HEK293 (cell line): ENCODE results near the gene HEPHL1.

Experiments
- FEZF1 ChIP-seq: fragments of 450-650 bp; formaldehyde crosslinking; IDR thresholded peaks from 2 replicates; pipeline ENCODE4 v1.5.1; 2016; ENCODE audit warnings: missing biosample characterization, missing genetic modification characterization
- MEIS1 ChIP-seq: sonication (generic); formaldehyde crosslinking; IDR thresholded peaks from 2 replicates; pipeline ENCODE4 v1.8.1; 2022; ENCODE audit warnings: missing genetic modification reagents, mild to moderate bottlenecking, borderline replicate concordance
- ZBTB17 ChIP-seq: fragments of 450-650 bp; formaldehyde crosslinking; IDR thresholded peaks from 2 replicates; pipeline ENCODE4 v1.5.1; 2016; ENCODE audit warnings: missing biosample characterization, missing genetic modification characterization
- ZBTB21 ChIP-seq: fragments of 450-650 bp; formaldehyde crosslinking; IDR thresholded peaks from 2 replicates; pipeline ENCODE4 v1.5.1; 2017; ENCODE audit warnings: missing biosample characterization, missing genetic modification characterization
- ZFP37 ChIP-seq: fragments of 450-650 bp; formaldehyde crosslinking; IDR thresholded peaks from 2 replicates; pipeline ENCODE4 v1.5.1; 2016; ENCODE audit warnings: missing biosample characterization, missing genetic modification characterization
- ZIC2 ChIP-seq: fragments of 450-650 bp; formaldehyde crosslinking; IDR thresholded peaks from 2 replicates; pipeline ENCODE4 v1.5.1; 2016; ENCODE audit warnings: missing biosample characterization, missing genetic modification characterization
- ZNF10 ChIP-seq: fragments of 450-650 bp; formaldehyde crosslinking; IDR thresholded peaks from 2 replicates; pipeline ENCODE4 v1.5.1; 2017; ENCODE audit warnings: missing biosample characterization, missing genetic modification characterization
- ZNF202 ChIP-seq: fragments of 450-650 bp; formaldehyde crosslinking; IDR thresholded peaks from 2 replicates; pipeline ENCODE4 v1.5.1; 2016; ENCODE audit warnings: missing biosample characterization, missing genetic modification characterization, borderline replicate concordance
- ZNF239 ChIP-seq: fragments of 450-650 bp; formaldehyde crosslinking; IDR thresholded peaks from 2 replicates; pipeline ENCODE4 v1.5.1; 2016; ENCODE audit warnings: missing biosample characterization, missing genetic modification characterization
- ZNF350 ChIP-seq: fragments of 450-650 bp; formaldehyde crosslinking; IDR thresholded peaks from 2 replicates; pipeline ENCODE4 v1.5.0; 2017; ENCODE audit warnings: missing biosample characterization, mild to moderate bottlenecking, missing genetic modification characterization
- ZNF366 ChIP-seq: fragments of 450-650 bp; formaldehyde crosslinking; conservative IDR thresholded peaks from 2 replicates; pipeline ENCODE4 v1.5.1; 2016; ENCODE audit warnings: missing biosample characterization, missing genetic modification characterization
- ZNF510 ChIP-seq: fragments of 450-650 bp; formaldehyde crosslinking; IDR thresholded peaks from 2 replicates; pipeline ENCODE4 v1.5.1; 2018; ENCODE audit warnings: mild to moderate bottlenecking, missing genetic modification characterization, missing biosample characterization; ENCODE audit not compliant: insufficient replicate concordance
- ZNF558 ChIP-seq: fragments of 450-650 bp; formaldehyde crosslinking; IDR thresholded peaks from 2 replicates; pipeline ENCODE4 v1.5.1; 2016; ENCODE audit warnings: missing biosample characterization, missing genetic modification characterization
- ZNF596 ChIP-seq: fragments of 450-650 bp; IDR thresholded peaks from 2 replicates; pipeline ENCODE4 v1.5.0; 2018; ENCODE audit warnings: missing biosample characterization, mild to moderate bottlenecking, missing genetic modification characterization, moderate library complexity
- ZNF623 ChIP-seq: fragments of 450-650 bp; formaldehyde crosslinking; IDR thresholded peaks from 2 replicates; pipeline ENCODE4 v1.5.1; 2016; ENCODE audit warnings: missing biosample characterization, missing genetic modification characterization
- ZNF626 ChIP-seq: fragments of 450-650 bp; sonication (Bioruptor Pico); formaldehyde crosslinking; IDR thresholded peaks from 2 replicates; pipeline ENCODE4 v1.5.1; 2018; ENCODE audit warnings: missing biosample characterization, missing genetic modification characterization, inconsistent platforms
- ZNF629 ChIP-seq: fragments of 450-650 bp; formaldehyde crosslinking; IDR thresholded peaks from 2 replicates; pipeline ENCODE4 v1.5.1; 2017; ENCODE audit warnings: missing biosample characterization, missing genetic modification characterization
- ZNF654 ChIP-seq: fragments of 450-650 bp; formaldehyde crosslinking; IDR thresholded peaks from 2 replicates; pipeline ENCODE4 v1.5.1; 2016; ENCODE audit warnings: low read depth, missing biosample characterization, missing genetic modification characterization
- ZNF747 ChIP-seq: fragments of 450-650 bp; formaldehyde crosslinking; IDR thresholded peaks from 2 replicates; pipeline ENCODE4 v1.5.1; 2016; ENCODE audit warnings: missing biosample characterization, missing genetic modification characterization
- TF ChIP-seq, protein P1 (sequence below): fragments of 450-650 bp; formaldehyde crosslinking; IDR thresholded peaks from 2 replicates; pipeline ENCODE4 v1.5.1; 2016; ENCODE audit warnings: missing biosample characterization, missing genetic modification characterization
- TF ChIP-seq, protein P2 (sequence below): fragments of 450-650 bp; formaldehyde crosslinking; IDR thresholded peaks from 2 replicates; pipeline ENCODE4 v1.5.1; 2016; ENCODE audit warnings: missing biosample characterization, missing genetic modification characterization
- TF ChIP-seq, protein P3 (sequence below): fragments of 450-650 bp; formaldehyde crosslinking; IDR thresholded peaks from 2 replicates; pipeline ENCODE4 v1.5.1; 2016; ENCODE audit warnings: missing biosample characterization, missing genetic modification characterization
- TF ChIP-seq, protein P4 (sequence below): fragments of 450-650 bp; formaldehyde crosslinking; IDR thresholded peaks from 2 replicates; pipeline ENCODE4 v1.5.1; 2016; ENCODE audit warnings: missing biosample characterization, missing genetic modification characterization
- TF ChIP-seq, protein P5 (sequence below): fragments of 450-650 bp; formaldehyde crosslinking; optimal IDR thresholded peaks from 2 replicates; pipeline ENCODE3; 2016; ENCODE audit warnings: missing biosample characterization, mild to moderate bottlenecking, missing genetic modification characterization
- TF ChIP-seq, protein P6 (sequence below): fragments of 450-650 bp; formaldehyde crosslinking; IDR thresholded peaks from 2 replicates; pipeline ENCODE4 v1.5.1; 2016; ENCODE audit warnings: missing biosample characterization, missing genetic modification characterization
- TF ChIP-seq, protein P7 (sequence below): fragments of 450-650 bp; formaldehyde crosslinking; IDR thresholded peaks from 2 replicates; pipeline ENCODE4 v1.5.1; 2017; ENCODE audit warnings: missing biosample characterization, missing genetic modification characterization

The HEPHL1 gene

DNA sequence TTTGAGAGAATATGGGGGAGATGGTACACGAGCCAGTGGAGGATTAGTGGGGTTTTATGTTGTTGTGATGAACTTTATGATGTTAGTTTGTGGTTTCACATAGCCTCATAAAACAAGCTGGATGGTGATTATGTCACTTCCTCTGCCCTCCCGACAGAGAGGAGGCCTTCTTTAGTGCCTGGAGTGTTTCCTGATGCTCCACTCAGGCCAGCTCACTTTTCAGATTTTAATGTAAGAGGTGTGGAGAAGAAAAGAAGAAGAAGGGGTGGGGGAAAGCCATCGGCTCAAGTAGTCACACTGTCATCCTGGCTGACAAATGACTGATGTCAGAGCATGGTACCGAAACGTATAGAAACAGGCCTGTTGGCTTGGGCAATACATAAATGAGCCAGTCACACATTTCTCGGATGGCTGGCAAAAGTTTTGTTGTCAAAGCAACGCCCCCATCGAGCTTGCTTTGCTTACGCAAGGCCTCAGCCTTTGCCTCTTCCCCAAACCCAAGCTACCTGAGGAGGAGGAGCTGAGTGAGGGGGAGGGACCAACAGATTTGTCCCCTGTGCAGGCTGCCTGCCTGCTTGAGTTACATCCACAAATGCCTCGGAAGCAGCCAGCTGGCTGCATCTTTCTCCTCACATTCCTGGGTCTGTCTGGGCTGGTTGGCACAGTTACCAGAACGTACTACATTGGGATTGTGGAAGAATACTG is at the start of gene HEPHL1 (continued):
- TF ChIP-seq, protein P1, sequence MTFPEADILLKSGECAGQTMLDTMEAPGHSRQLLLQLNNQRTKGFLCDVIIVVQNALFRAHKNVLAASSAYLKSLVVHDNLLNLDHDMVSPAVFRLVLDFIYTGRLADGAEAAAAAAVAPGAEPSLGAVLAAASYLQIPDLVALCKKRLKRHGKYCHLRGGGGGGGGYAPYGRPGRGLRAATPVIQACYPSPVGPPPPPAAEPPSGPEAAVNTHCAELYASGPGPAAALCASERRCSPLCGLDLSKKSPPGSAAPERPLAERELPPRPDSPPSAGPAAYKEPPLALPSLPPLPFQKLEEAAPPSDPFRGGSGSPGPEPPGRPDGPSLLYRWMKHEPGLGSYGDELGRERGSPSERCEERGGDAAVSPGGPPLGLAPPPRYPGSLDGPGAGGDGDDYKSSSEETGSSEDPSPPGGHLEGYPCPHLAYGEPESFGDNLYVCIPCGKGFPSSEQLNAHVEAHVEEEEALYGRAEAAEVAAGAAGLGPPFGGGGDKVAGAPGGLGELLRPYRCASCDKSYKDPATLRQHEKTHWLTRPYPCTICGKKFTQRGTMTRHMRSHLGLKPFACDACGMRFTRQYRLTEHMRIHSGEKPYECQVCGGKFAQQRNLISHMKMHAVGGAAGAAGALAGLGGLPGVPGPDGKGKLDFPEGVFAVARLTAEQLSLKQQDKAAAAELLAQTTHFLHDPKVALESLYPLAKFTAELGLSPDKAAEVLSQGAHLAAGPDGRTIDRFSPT, result no peak
- no peak for TF ChIP-seq ZIC2 (tag by site-specific recombination)
- TF ChIP-seq ZNF239 (tag by site-specific recombination), result no peak
- TF ChIP-seq ZNF654 (tag by site-specific recombination), result no peak
- no peak for TF ChIP-seq ZNF623 (tag by site-specific recombination)
- peak; percentile 44; the same call in 1 of the 2 replicates for TF ChIP-seq ZNF366 (tag by site-specific recombination)
- no peak for TF ChIP-seq ZNF202 (tag by site-specific recombination)
- TF ChIP-seq ZNF350 (tag by site-specific recombination), result 0 out of 2 replicates have a peak, but pooled peaks have one; percentile 22
- no peak for TF ChIP-seq ZNF626
- TF ChIP-seq, protein P2, sequence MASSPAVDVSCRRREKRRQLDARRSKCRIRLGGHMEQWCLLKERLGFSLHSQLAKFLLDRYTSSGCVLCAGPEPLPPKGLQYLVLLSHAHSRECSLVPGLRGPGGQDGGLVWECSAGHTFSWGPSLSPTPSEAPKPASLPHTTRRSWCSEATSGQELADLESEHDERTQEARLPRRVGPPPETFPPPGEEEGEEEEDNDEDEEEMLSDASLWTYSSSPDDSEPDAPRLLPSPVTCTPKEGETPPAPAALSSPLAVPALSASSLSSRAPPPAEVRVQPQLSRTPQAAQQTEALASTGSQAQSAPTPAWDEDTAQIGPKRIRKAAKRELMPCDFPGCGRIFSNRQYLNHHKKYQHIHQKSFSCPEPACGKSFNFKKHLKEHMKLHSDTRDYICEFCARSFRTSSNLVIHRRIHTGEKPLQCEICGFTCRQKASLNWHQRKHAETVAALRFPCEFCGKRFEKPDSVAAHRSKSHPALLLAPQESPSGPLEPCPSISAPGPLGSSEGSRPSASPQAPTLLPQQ (tag by site-specific recombination), result peak; percentile 54; the same call in 1 of the 2 replicates
- no peak for TF ChIP-seq ZNF558 (tag by site-specific recombination)
- no peak for TF ChIP-seq ZNF747
- TF ChIP-seq, protein P3, sequence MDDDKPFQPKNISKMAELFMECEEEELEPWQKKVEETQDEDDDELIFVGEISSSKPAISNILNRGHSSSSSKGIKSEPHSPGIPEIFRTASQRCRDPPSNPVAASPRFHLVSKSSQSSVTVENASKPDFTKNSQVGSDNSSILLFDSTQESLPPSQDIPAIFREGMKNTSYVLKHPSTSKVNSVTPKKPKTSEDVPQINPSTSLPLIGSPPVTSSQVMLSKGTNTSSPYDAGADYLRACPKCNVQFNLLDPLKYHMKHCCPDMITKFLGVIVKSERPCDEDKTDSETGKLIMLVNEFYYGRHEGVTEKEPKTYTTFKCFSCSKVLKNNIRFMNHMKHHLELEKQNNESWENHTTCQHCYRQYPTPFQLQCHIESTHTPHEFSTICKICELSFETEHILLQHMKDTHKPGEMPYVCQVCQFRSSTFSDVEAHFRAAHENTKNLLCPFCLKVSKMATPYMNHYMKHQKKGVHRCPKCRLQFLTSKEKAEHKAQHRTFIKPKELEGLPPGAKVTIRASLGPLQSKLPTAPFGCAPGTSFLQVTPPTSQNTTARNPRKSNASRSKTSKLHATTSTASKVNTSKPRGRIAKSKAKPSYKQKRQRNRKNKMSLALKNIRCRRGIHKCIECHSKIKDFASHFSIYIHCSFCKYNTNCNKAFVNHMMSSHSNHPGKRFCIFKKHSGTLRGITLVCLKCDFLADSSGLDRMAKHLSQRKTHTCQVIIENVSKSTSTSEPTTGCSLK (tag by site-specific recombination), result no peak
- TF ChIP-seq FEZF1, result peak; percentile 93
- no peak for TF ChIP-seq ZBTB17 (tag by site-specific recombination)
- peak; percentile 42; the same call in 1 of the 2 replicates for TF ChIP-seq ZBTB21 (tag by site-specific recombination)
- no peak for TF ChIP-seq ZNF510 (tag by site-specific recombination)
- TF ChIP-seq, protein P4, sequence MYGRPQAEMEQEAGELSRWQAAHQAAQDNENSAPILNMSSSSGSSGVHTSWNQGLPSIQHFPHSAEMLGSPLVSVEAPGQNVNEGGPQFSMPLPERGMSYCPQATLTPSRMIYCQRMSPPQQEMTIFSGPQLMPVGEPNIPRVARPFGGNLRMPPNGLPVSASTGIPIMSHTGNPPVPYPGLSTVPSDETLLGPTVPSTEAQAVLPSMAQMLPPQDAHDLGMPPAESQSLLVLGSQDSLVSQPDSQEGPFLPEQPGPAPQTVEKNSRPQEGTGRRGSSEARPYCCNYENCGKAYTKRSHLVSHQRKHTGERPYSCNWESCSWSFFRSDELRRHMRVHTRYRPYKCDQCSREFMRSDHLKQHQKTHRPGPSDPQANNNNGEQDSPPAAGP (tag by site-specific recombination), result no peak
- TF ChIP-seq ZNF10 (tag by site-specific recombination), result no peak
- TF ChIP-seq MEIS1 (CRISPR knock-in tag), result no peak
- TF ChIP-seq, protein P5, sequence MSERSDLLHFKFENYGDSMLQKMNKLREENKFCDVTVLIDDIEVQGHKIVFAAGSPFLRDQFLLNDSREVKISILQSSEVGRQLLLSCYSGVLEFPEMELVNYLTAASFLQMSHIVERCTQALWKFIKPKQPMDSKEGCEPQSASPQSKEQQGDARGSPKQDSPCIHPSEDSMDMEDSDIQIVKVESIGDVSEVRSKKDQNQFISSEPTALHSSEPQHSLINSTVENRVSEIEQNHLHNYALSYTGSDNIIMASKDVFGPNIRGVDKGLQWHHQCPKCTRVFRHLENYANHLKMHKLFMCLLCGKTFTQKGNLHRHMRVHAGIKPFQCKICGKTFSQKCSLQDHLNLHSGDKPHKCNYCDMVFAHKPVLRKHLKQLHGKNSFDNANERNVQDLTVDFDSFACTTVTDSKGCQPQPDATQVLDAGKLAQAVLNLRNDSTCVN (tag by site-specific recombination), result no peak
- TF ChIP-seq, protein P6, sequence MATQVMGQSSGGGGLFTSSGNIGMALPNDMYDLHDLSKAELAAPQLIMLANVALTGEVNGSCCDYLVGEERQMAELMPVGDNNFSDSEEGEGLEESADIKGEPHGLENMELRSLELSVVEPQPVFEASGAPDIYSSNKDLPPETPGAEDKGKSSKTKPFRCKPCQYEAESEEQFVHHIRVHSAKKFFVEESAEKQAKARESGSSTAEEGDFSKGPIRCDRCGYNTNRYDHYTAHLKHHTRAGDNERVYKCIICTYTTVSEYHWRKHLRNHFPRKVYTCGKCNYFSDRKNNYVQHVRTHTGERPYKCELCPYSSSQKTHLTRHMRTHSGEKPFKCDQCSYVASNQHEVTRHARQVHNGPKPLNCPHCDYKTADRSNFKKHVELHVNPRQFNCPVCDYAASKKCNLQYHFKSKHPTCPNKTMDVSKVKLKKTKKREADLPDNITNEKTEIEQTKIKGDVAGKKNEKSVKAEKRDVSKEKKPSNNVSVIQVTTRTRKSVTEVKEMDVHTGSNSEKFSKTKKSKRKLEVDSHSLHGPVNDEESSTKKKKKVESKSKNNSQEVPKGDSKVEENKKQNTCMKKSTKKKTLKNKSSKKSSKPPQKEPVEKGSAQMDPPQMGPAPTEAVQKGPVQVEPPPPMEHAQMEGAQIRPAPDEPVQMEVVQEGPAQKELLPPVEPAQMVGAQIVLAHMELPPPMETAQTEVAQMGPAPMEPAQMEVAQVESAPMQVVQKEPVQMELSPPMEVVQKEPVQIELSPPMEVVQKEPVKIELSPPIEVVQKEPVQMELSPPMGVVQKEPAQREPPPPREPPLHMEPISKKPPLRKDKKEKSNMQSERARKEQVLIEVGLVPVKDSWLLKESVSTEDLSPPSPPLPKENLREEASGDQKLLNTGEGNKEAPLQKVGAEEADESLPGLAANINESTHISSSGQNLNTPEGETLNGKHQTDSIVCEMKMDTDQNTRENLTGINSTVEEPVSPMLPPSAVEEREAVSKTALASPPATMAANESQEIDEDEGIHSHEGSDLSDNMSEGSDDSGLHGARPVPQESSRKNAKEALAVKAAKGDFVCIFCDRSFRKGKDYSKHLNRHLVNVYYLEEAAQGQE (tag by site-specific recombination), result no peak
- TF ChIP-seq ZNF596 (tag by site-specific recombination), result no peak
- TF ChIP-seq ZNF629 (tag by site-specific recombination), result 0 out of 2 replicates have a peak, but pooled peaks have one; percentile 30
- TF ChIP-seq ZFP37 (tag by site-specific recombination), result no peak
- TF ChIP-seq, protein P7, sequence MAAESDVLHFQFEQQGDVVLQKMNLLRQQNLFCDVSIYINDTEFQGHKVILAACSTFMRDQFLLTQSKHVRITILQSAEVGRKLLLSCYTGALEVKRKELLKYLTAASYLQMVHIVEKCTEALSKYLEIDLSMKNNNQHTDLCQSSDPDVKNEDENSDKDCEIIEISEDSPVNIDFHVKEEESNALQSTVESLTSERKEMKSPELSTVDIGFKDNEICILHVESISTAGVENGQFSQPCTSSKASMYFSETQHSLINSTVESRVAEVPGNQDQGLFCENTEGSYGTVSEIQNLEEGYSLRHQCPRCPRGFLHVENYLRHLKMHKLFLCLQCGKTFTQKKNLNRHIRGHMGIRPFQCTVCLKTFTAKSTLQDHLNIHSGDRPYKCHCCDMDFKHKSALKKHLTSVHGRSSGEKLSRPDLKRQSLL (tag by site-specific recombination), result no peak
